ENCODE data around the gene EFCAB14. TPM values are rescaled to one million over a fixed set of nuclear protein-coding genes. Genes with fewer than 3 reads are reported as not detected.

Gene EFCAB14
- total and polyA plus RNA-seq, 2 experiments from 2014 or later: 33.6 to 33.9 TPM

GRCh38 chr1:46679789-46680573 is 38.9 kb downstream of the EFCAB14 start:
- DNase-seq (ENCODE audit: low read depth in 1 of 2, low spot score in 1 of 2): no peak
- Histone ChIP-seq H3K27me3 (no peaks in the 10 kb centered on the region), H3K4me1 (ENCODE audit: low read depth) (no peaks in the 10 kb centered on the region), H3K27ac (no peak overlapping the region), H3K4me3 (no peak overlapping the region), H3K36me3 (peaks cover 47% of the 10 kb centered on the region), H3K9me3 (ENCODE audit: low read depth) (no peaks in the 10 kb centered on the region)
- TF ChIP-seq, protein P1, sequence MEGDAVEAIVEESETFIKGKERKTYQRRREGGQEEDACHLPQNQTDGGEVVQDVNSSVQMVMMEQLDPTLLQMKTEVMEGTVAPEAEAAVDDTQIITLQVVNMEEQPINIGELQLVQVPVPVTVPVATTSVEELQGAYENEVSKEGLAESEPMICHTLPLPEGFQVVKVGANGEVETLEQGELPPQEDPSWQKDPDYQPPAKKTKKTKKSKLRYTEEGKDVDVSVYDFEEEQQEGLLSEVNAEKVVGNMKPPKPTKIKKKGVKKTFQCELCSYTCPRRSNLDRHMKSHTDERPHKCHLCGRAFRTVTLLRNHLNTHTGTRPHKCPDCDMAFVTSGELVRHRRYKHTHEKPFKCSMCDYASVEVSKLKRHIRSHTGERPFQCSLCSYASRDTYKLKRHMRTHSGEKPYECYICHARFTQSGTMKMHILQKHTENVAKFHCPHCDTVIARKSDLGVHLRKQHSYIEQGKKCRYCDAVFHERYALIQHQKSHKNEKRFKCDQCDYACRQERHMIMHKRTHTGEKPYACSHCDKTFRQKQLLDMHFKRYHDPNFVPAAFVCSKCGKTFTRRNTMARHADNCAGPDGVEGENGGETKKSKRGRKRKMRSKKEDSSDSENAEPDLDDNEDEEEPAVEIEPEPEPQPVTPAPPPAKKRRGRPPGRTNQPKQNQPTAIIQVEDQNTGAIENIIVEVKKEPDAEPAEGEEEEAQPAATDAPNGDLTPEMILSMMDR (IDR thresholded peaks at IDR 0.05; ENCODE audit: low read depth, low read length): no peak

GRCh38 chr1:46677339-46677738 is 41.6 kb downstream of the EFCAB14 start:
- peaks cover 23% of the 10 kb centered on the region for H3K36me3 ChIP-seq
- no peak for DNase-seq (ENCODE audit: low read depth in 1 of 2, low spot score in 1 of 2)
- no peak overlapping the region for H3K4me3 ChIP-seq
- no peak overlapping the region for H3K27ac ChIP-seq
- no peaks in the 10 kb centered on the region for H3K9me3 ChIP-seq (ENCODE audit: low read depth)
- peaks cover 2% of the 10 kb centered on the region for H3K4me1 ChIP-seq (ENCODE audit: low read depth)
- no peaks in the 10 kb centered on the region for H3K27me3 ChIP-seq
- TF ChIP-seq, protein P1 (IDR thresholded peaks at IDR 0.05; ENCODE audit: low read depth, low read length): no peak

- no peak overlapping the region for H3K4me3 ChIP-seq
- H3K4me1 ChIP-seq (ENCODE audit: low read depth): peaks cover 3% of the 10 kb centered on the region
- no peaks in the 10 kb centered on the region for H3K27me3 ChIP-seq
- DNase-seq (ENCODE audit: low read depth in 1 of 2, low spot score in 1 of 2): no peak
- H3K9me3 ChIP-seq (ENCODE audit: low read depth): no peaks in the 10 kb centered on the region
- TF ChIP-seq, protein P1 (IDR thresholded peaks at IDR 0.05; ENCODE audit: low read depth, low read length): no peak
- H3K27ac ChIP-seq: no peak overlapping the region
- peaks cover 18% of the 10 kb centered on the region for H3K36me3 ChIP-seq
Measured at GRCh38 chr1:46676531-46676930, 42.4 kb downstream of the EFCAB14 start.

DNA sequence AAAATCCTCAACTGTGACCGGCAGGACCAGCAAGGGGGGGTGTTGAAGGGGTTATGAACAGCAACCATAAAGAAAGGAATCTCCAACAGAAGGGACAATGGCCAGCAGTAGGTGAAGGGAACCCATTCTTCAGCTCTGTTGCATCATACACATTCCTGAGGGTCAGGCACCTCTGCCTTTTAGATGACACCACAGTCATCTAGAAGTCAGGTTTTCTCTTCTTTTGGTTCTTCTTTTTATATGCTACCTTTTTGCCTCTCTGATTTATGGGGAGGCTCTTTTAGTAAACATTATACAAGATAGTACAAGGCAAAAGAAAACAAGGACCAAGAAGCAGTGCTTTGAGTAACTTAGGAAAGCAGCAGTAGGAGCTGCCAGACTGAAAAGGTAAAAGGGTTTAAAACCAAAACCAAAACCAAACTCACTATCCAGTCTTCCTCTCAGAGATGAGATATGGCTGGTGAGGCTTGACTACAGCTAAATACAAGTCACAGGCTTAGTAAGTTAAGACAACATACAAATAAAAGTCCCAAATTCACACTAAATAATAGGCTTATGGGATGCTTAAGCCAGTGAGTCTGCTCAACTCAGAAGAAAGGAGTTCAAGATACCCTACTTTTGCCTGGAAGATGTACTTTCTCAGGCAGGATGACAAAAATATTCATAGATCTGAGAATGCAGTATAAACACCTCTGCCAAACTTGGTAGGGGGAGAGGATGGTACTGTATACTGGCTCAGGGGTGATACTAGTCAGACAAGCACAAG is 43.2 kb downstream of the EFCAB14 start:
- peaks cover 3% of the 10 kb centered on the region for H3K4me1 ChIP-seq (ENCODE audit: low read depth)
- H3K27ac ChIP-seq: no peak overlapping the region
- H3K9me3 ChIP-seq (ENCODE audit: low read depth): no peaks in the 10 kb centered on the region
- H3K27me3 ChIP-seq: no peaks in the 10 kb centered on the region
- no peak overlapping the region for H3K4me3 ChIP-seq
- no peak for DNase-seq (ENCODE audit: low read depth in 1 of 2, low spot score in 1 of 2)
- TF ChIP-seq, protein P1 (IDR thresholded peaks at IDR 0.05; ENCODE audit: low read depth, low read length): no peak
- H3K36me3 ChIP-seq: peaks cover 15% of the 10 kb centered on the region

- Histone ChIP-seq H3K9me3 (ENCODE audit: low read depth) (no peaks in the 10 kb centered on the region), H3K27ac (no peak overlapping the region), H3K4me1 (ENCODE audit: low read depth) (peaks cover 3% of the 10 kb centered on the region), H3K27me3 (no peaks in the 10 kb centered on the region), H3K4me3 (no peak overlapping the region), H3K36me3 (peaks cover 6% of the 10 kb centered on the region)
- peak in 1 of 2 donors; percentile 33 for DNase-seq (ENCODE audit: low read depth in 1 of 2, low spot score in 1 of 2)
- TF ChIP-seq, protein P1 (IDR thresholded peaks at IDR 0.05; ENCODE audit: low read depth, low read length): no peak
Measured at GRCh38 chr1:46673749-46674182, 45.1 kb downstream of the EFCAB14 start.
